HL-60 (cell line): ENCODE measurements around the gene SORCS1.

ENCODE experiments used
- DNase-seq, 2 experiments: peaks; one replicate each; pipeline ENCODE4 v3.0.0-alpha.2; 2010 to 2020; ENCODE audit warnings: low read depth in 1 of 2, low spot score in 1 of 2
- H3K27ac ChIP-seq: fragments of 250-450 bp; sonication (Bioruptor Pico); replicated peaks from 2 replicates; pipeline ENCODE4 v1.5.1; 2020; ENCODE audit warnings: mild to moderate bottlenecking, moderate library complexity
- H3K27me3 ChIP-seq: fragments of 250-450 bp; sonication (Bioruptor Pico); 2 replicates; pipeline ENCODE4 v1.5.1; 2021; ENCODE audit warnings: mild to moderate bottlenecking, moderate library complexity; ENCODE audit not compliant: insufficient read depth, poor library complexity, severe bottlenecking
- H3K4me3 ChIP-seq: replicated peaks from 2 replicates; pipeline ENCODE4 v1.5.1; 2011; ENCODE audit warnings: mild to moderate bottlenecking, control low read depth, low read length; ENCODE audit not compliant: insufficient read depth
- CTCF ChIP-seq: IDR thresholded peaks from one replicate; pipeline ENCODE4 v1.5.1; 2011; ENCODE audit warnings: low read length, control low read depth, inconsistent platforms; ENCODE audit not compliant: insufficient read depth
- GABPA ChIP-seq: IDR thresholded peaks from 2 replicates; pipeline ENCODE4 v1.6.1; 2012; ENCODE audit warnings: low read depth
- POLR2AphosphoS5 ChIP-seq: IDR thresholded peaks from 2 replicates; pipeline ENCODE4 v1.6.1; 2012; ENCODE audit warnings: low read depth
- REST ChIP-seq: IDR thresholded peaks from 2 replicates; pipeline ENCODE4 v1.6.1; 2012; ENCODE audit warnings: low read depth; ENCODE audit not compliant: insufficient replicate concordance
- SPI1 ChIP-seq: IDR thresholded peaks from 2 replicates; pipeline ENCODE4 v1.6.1; 2012; ENCODE audit warnings: low read depth, mild to moderate bottlenecking, borderline replicate concordance

The SORCS1 gene

DNA sequence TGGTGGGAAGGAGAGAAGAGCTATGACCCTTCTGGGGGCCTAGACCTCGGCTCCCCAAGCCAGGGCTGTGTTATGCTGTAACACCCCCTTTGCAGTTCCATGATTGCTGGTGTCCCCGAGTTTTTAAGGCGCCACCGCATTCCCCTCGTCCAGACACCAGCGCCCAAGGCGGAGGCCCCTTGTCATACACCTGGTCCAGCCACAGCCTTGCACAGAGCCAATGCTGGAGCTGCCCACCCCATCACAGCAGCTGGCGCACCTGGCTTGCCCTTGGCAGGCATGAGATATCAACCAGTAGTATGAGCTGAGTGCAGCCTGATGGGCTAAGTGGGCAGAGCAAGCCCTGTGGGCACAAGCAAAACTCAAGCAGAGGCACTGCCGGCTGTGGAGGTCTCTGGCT lies 209.4 kb downstream of the SORCS1 start:
- DNase-seq: no peak
- TF ChIP-seq SPI1 (no peak), POLR2AphosphoS5 (no peak), GABPA (no peak), REST (no peak), CTCF (no peak)
- Histone ChIP-seq H3K4me3 (no peak overlapping the region), H3K27me3 (no peaks in the 10 kb centered on the region), H3K27ac (no peak overlapping the region)

- no peak overlapping the region for H3K27ac ChIP-seq
- no peak for TF ChIP-seq REST
- no peak overlapping the region for H3K4me3 ChIP-seq
- H3K27me3 ChIP-seq: no peaks in the 10 kb centered on the region
- no peak for DNase-seq
These were observed 212.5 kb downstream of the SORCS1 start for GRCh38 chr10:106952033-106952432.

GRCh38 chr10:106949680-106950478 lies 214.6 kb downstream of the SORCS1 start:
- Histone ChIP-seq H3K27ac (no peak overlapping the region), H3K4me3 (no peak overlapping the region), H3K27me3 (no peaks in the 10 kb centered on the region)
- no peak for DNase-seq
- TF ChIP-seq GABPA (no peak), POLR2AphosphoS5 (no peak), CTCF (no peak), REST (no peak), SPI1 (no peak)
